ENCODE measurements around the gene ATP5F1C.

The ATP5F1C gene

DNA sequence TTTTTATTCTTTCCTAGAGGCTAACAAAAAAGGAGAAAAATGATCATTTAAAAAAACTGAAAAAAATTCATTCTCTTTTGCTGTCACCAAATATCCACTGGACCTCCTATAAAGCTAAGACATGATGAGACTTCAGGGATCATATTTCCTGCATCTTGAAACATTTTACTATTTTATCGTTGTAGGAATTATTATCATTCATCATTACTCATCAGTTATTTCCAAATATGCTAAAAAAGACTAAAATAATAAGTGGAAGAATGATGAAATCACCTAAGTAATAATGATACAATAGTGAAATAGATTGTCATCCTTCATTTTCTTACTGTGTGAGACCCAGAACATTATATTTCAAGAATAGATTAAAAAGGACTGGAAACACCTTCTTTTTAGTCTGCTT is 58.6 kb downstream of the ATP5F1C start:
- TF ChIP-seq TEAD4 (IDR thresholded peaks at IDR 0.05) (no peak), EGR1 (IDR thresholded peaks at IDR 0.05) (no peak), CEBPB (IDR thresholded peaks at IDR 0.05) (no peak), NFIC (IDR thresholded peaks at IDR 0.05) (no peak), ZBTB7A (IDR thresholded peaks at IDR 0.05; ENCODE audit: low read depth) (no peak), YY1 (IDR thresholded peaks at IDR 0.05; ENCODE audit: low read depth) (no peak), CREB1 (IDR thresholded peaks at IDR 0.05; ENCODE audit: low read depth) (no peak), TCF12 (IDR thresholded peaks at IDR 0.05; ENCODE audit: low read depth) (no peak), EP300 (IDR thresholded peaks at IDR 0.05; ENCODE audit: borderline replicate concordance) (no peak), RAD21 (IDR thresholded peaks at IDR 0.05; ENCODE audit: low read depth) (no peak), TAF1 (IDR thresholded peaks at IDR 0.05; ENCODE audit: low read depth) (no peak), FOXM1 (IDR thresholded peaks at IDR 0.05; ENCODE audit: borderline replicate concordance, low read depth) (no peak)
- TF ChIP-seq, protein P1, sequence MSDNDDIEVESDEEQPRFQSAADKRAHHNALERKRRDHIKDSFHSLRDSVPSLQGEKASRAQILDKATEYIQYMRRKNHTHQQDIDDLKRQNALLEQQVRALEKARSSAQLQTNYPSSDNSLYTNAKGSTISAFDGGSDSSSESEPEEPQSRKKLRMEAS (IDR thresholded peaks at IDR 0.05), result no peak
- TF ChIP-seq, protein P2, sequence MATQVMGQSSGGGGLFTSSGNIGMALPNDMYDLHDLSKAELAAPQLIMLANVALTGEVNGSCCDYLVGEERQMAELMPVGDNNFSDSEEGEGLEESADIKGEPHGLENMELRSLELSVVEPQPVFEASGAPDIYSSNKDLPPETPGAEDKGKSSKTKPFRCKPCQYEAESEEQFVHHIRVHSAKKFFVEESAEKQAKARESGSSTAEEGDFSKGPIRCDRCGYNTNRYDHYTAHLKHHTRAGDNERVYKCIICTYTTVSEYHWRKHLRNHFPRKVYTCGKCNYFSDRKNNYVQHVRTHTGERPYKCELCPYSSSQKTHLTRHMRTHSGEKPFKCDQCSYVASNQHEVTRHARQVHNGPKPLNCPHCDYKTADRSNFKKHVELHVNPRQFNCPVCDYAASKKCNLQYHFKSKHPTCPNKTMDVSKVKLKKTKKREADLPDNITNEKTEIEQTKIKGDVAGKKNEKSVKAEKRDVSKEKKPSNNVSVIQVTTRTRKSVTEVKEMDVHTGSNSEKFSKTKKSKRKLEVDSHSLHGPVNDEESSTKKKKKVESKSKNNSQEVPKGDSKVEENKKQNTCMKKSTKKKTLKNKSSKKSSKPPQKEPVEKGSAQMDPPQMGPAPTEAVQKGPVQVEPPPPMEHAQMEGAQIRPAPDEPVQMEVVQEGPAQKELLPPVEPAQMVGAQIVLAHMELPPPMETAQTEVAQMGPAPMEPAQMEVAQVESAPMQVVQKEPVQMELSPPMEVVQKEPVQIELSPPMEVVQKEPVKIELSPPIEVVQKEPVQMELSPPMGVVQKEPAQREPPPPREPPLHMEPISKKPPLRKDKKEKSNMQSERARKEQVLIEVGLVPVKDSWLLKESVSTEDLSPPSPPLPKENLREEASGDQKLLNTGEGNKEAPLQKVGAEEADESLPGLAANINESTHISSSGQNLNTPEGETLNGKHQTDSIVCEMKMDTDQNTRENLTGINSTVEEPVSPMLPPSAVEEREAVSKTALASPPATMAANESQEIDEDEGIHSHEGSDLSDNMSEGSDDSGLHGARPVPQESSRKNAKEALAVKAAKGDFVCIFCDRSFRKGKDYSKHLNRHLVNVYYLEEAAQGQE (IDR thresholded peaks at IDR 0.05; ENCODE audit: low read depth), result no peak
- TF ChIP-seq, protein P3, sequence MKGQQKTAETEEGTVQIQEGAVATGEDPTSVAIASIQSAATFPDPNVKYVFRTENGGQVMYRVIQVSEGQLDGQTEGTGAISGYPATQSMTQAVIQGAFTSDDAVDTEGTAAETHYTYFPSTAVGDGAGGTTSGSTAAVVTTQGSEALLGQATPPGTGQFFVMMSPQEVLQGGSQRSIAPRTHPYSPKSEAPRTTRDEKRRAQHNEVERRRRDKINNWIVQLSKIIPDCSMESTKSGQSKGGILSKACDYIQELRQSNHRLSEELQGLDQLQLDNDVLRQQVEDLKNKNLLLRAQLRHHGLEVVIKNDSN (IDR thresholded peaks at IDR 0.05), result no peak

DNA sequence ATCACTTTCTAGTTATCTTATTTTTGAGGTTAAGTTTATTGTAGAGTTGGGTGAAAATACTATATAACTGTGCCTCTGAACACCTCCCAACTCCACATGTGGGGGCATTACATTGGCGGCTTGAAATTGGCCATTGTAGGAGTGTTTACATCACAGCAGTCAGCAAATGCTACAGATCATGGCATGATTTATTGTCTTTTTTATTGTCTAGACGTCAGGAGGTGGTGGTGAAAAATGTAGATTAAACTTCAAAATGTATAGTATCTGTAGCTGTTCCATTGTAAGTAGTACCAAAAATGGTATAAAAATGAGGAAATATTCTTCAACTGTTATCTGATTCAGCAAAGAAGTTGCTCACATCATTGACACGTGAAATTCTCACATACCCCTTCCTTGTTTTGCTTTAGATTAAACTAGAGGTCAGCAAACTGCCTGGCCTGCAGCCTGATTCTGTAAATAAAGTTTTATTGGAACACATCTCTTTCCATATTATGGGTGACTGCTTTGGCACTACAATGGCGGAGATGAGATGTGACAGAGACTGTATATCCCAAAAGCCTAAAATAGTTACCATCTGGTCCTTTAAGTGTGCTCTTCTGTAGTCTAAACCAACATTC is 65.4 kb downstream of the ATP5F1C start:
- no peak for TF ChIP-seq EP300 (IDR thresholded peaks at IDR 0.05; ENCODE audit: borderline replicate concordance)

DNA sequence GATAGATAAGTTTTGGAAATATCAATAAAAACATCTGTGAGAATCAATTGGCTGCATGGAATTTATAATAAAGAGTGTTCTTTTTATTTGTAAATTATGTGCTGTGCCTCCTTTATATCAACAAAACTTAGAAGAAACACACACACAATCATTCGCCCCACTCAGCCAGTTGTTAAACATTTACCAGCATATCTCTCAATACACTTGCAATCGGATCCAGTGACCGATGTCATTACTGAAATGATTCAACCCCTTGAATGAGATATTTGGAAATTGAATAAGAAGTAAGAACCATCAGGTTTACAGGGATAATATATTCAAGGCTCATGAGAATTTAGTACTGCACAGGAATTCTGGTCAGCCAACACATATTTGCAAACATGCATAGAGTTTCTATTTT is 65.9 kb downstream of the ATP5F1C start:
- no peak for TF ChIP-seq CEBPB (IDR thresholded peaks at IDR 0.05)
- no peak for TF ChIP-seq NFIC (IDR thresholded peaks at IDR 0.05)
- TF ChIP-seq TEAD4 (IDR thresholded peaks at IDR 0.05), result no peak
- TF ChIP-seq CREB1 (IDR thresholded peaks at IDR 0.05; ENCODE audit: low read depth), result no peak
- no peak for TF ChIP-seq ZBTB7A (IDR thresholded peaks at IDR 0.05; ENCODE audit: low read depth)
- TF ChIP-seq, protein P2 (IDR thresholded peaks at IDR 0.05; ENCODE audit: low read depth), result no peak
- TF ChIP-seq, protein P3 (IDR thresholded peaks at IDR 0.05), result no peak
- TF ChIP-seq YY1 (IDR thresholded peaks at IDR 0.05; ENCODE audit: low read depth), result no peak
- TF ChIP-seq EP300 (IDR thresholded peaks at IDR 0.05; ENCODE audit: borderline replicate concordance), result no peak
- TF ChIP-seq TCF12 (IDR thresholded peaks at IDR 0.05; ENCODE audit: low read depth), result no peak

DNA sequence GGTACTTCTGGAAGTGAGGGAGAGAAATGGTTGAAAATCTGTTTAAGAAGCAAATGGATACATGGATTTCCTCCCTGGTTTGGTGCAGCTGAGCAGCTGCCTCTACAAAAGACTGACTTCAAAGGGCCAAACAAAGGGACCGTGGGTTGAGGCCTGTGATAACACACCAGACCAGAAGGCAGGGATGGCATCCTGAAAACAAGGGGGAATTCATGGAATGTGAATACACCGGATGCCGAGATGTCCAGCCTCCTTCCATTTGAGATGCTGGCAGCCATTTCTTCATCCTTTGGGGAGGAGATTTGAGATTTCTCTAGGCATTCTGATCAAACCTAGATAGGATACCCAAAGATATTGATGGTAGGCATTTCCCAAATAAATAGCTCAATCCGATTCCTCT is 67.2 kb downstream of the ATP5F1C start:
- no peak for TF ChIP-seq ZBTB7A (IDR thresholded peaks at IDR 0.05; ENCODE audit: low read depth)
- TF ChIP-seq CREB1 (IDR thresholded peaks at IDR 0.05; ENCODE audit: low read depth), result no peak
- TF ChIP-seq EP300 (IDR thresholded peaks at IDR 0.05; ENCODE audit: borderline replicate concordance), result no peak
- no peak for TF ChIP-seq TEAD4 (IDR thresholded peaks at IDR 0.05)
- TF ChIP-seq YY1 (IDR thresholded peaks at IDR 0.05; ENCODE audit: low read depth), result no peak
- TF ChIP-seq EGR1 (IDR thresholded peaks at IDR 0.05), result no peak
- TF ChIP-seq, protein P1 (IDR thresholded peaks at IDR 0.05), result no peak

DNA sequence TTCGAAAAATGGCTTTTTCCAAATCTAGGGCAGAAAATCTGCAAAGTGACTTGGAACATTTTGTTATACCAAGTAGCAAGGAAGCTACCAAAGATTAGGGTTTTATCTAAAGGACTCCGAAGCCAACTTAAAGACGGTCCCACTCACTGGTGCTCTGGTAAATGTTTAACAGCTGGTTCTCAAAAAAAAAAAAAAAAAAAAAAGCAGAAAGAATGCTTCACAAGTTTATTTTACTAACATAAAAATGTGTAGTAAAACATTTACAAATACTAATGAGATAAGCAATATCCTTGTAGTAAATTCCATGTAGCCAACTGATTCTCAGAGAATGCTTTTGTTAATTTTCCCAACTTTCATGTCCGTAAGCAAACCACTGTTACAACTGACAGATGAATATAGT is 68.7 kb downstream of the ATP5F1C start:
- TF ChIP-seq TEAD4 (IDR thresholded peaks at IDR 0.05) (no peak), CEBPB (IDR thresholded peaks at IDR 0.05) (no peak), YY1 (IDR thresholded peaks at IDR 0.05; ENCODE audit: low read depth) (no peak), NFIC (IDR thresholded peaks at IDR 0.05) (no peak)
- TF ChIP-seq, protein P2 (IDR thresholded peaks at IDR 0.05; ENCODE audit: low read depth), result no peak
- TF ChIP-seq, protein P1 (IDR thresholded peaks at IDR 0.05), result no peak
